A549 (cell line): ENCODE data around the gene CRACR2B. TPM values are rescaled to one million over a fixed set of nuclear protein-coding genes. Genes with fewer than 3 reads are reported as not detected.

Experiments used
- ATAC-seq, 2 experiments: fragments of 200-7000 bp in 1 of 2; fragments of >200 bp in 1 of 2; cut with Nextera tagmentation in 1 of 2; cut with Tn5 transposase in 1 of 2; 3 replicates each; pipeline versions ENCODE4 v1.8.0 to v1.9.1; 2018 to 2020; ENCODE audit warnings: mild to moderate bottlenecking in 1 of 2, moderate library complexity in 1 of 2
- CTCF ChIA-PET: fragments of 300-600 bp; sonication (Branson Sonifier 250); formaldehyde crosslinking; extraction: SDS; loops from one replicate; lab custom pipeline; 2021; ENCODE audit warnings: antibody characterized with exemption, inconsistent platforms; lab: Yijun Ruan, JAX
- POLR2A ChIA-PET: fragments of 350-600 bp; formaldehyde crosslinking; extraction: SDS; loops from one replicate; lab custom pipeline; 2021; ENCODE audit warnings: antibody characterized with exemption, inconsistent platforms; lab: Yijun Ruan, JAX
- DNase-seq, 2 experiments: peaks; one replicate each; pipeline versions ENCODE4 v3.0.0 to v3.0.0-alpha.2; 2011 to 2016; ENCODE audit warnings: low read depth in 1 of 2, low spot score in 1 of 2
- FAIRE-seq: peaks from 2 replicates; lab custom pipeline; 2011; peaks lifted over from hg19 to GRCh38; lab: Jason Lieb, UNC
- H3K27ac ChIP-seq, 2 experiments: fragments of >200 bp; sonication (Bioruptor Twin); formaldehyde crosslinking; 3 replicates each; pipeline ENCODE4 v1.5.1; 2016 to 2017
- H3K4me1 ChIP-seq: fragments of >200 bp; sonication (Bioruptor Twin); formaldehyde crosslinking; 3 replicates; pipeline ENCODE4 v1.6.1; 2016
- H3K4me2 ChIP-seq: fragments of >200 bp; sonication (Bioruptor Twin); formaldehyde crosslinking; 3 replicates; pipeline ENCODE4 v1.6.1; 2016
- H3K4me3 ChIP-seq: fragments of >200 bp; sonication (Bioruptor Twin); formaldehyde crosslinking; 3 replicates; pipeline ENCODE4 v1.5.1; 2016
- H3K9me3 ChIP-seq: fragments of >200 bp; sonication (Bioruptor Twin); formaldehyde crosslinking; 3 replicates; pipeline ENCODE4 v1.6.1; 2016
- EHF ChIP-seq: fragments of 250-450 bp; sonication (Bioruptor Pico); IDR thresholded peaks from 2 replicates; pipeline ENCODE4 v1.5.0; 2020; ENCODE audit warnings: mild to moderate bottlenecking
- ELK1 ChIP-seq: fragments of 150-350 bp; IDR thresholded peaks from 2 replicates; pipeline ENCODE4 v1.6.1; 2014; ENCODE audit warnings: low read depth, mild to moderate bottlenecking, low read length
- ESRRA ChIP-seq: fragments of 150-350 bp; IDR thresholded peaks from 2 replicates; pipeline ENCODE4 v1.6.1; 2014; ENCODE audit warnings: mild to moderate bottlenecking, low read length, borderline replicate concordance
- GATA3 ChIP-seq: IDR thresholded peaks from 2 replicates; pipeline ENCODE4 v1.6.1; 2012; ENCODE audit warnings: borderline replicate concordance
- MAX ChIP-seq: IDR thresholded peaks from 2 replicates; pipeline ENCODE4 v1.6.1; 2012
- NFE2L2 ChIP-seq: fragments of 150-350 bp; conservative IDR thresholded peaks from 2 replicates; pipeline ENCODE4 v1.6.1; 2014; ENCODE audit warnings: low read length
- POLR2AphosphoS2 ChIP-seq: conservative IDR thresholded peaks from 2 replicates; pipeline ENCODE4 v1.6.1; 2012; ENCODE audit warnings: low read length, improper control_type of control experiment, inconsistent platforms
- RARB ChIP-seq: fragments of 250-450 bp; sonication (Bioruptor Pico); IDR thresholded peaks from 2 replicates; pipeline ENCODE4 v1.8.0; 2021; ENCODE audit warnings: mild to moderate bottlenecking, moderate library complexity
- RFX5 ChIP-seq: fragments of 450-650 bp; IDR thresholded peaks from 2 replicates; pipeline ENCODE4 v1.7.1; 2014; ENCODE audit warnings: antibody characterized with exemption, mild to moderate bottlenecking, moderate library complexity
- RNF2 ChIP-seq: fragments of 200-600 bp; sonication (generic); IDR thresholded peaks from 2 replicates; pipeline ENCODE4 v1.6.1; 2016; ENCODE audit warnings: low read depth, mild to moderate bottlenecking, antibody characterized with exemption, moderate library complexity, borderline replicate concordance
- SMC3 ChIP-seq: fragments of >200 bp; sonication (Bioruptor Twin); formaldehyde crosslinking; IDR thresholded peaks from 3 replicates; pipeline ENCODE4 v1.6.1; 2018; ENCODE audit warnings: inconsistent platforms
- TFCP2L1 ChIP-seq: fragments of 250-450 bp; sonication (Bioruptor Pico); IDR thresholded peaks from 2 replicates; pipeline ENCODE4 v1.5.0; 2021; ENCODE audit warnings: mild to moderate bottlenecking
- ZFP36 ChIP-seq: fragments of 450-650 bp; IDR thresholded peaks from 2 replicates; pipeline ENCODE4 v1.6.1; 2014; ENCODE audit warnings: borderline replicate concordance; ENCODE audit not compliant: partially characterized antibody
- WGBS: methylation state at CpG from one replicate; pipeline ENCODE4 v1.1.6; 2017; ENCODE audit errors: missing lambda C conversion rate; 5-methylcytosine and 5-hydroxymethylcytosine counted together
- polyA plus RNA-seq, 4 experiments: library from polyadenylated mRNA; depleted of rRNA in 3 of 4; stranded (reverse); fragments of >200 nt; fragmentation: RNase III in 1 of 4; extraction: RNeasy Plus Mini Kit Qiagen cat#74134 plus additional on column Dnase treatment in 1 of 4; gene quantifications; 2 replicates in 3 of 4; 3 replicates in 1 of 4; pipeline ENCODE4 v1.2.3, GENCODE V29; 2011 to 2017
- TF ChIP-seq, protein P1 (sequence below): IDR thresholded peaks from 2 replicates; pipeline ENCODE4 v1.6.1; 2012
- TF ChIP-seq, protein P2 (sequence below): fragments of >200 bp; sonication (Bioruptor Twin); formaldehyde crosslinking; IDR thresholded peaks from 3 replicates; pipeline ENCODE4 v1.6.1; 2016

CRACR2B gene
- polyA plus RNA-seq, 2 of the 4 experiments (the other 2 are of a cell fraction): 1.2 to 3.0 TPM

GRCh38 chr11:788953-789940 lies 38.5 kb upstream of the CRACR2B start:
- peak overlapping the region; percentile 37 for H3K4me3 ChIP-seq
- DNase-seq (no peak), FAIRE-seq (no peak), ATAC-seq (no peak)
- ChIA-PET CTCF (interaction anchor here (0.7 to 1.6 kb wide), 4 partner anchors 10 to 19 kb away, joined by 3 to 4 read pairs (median 3); no protein-coding TSS in a partner anchor), POLR2A (interaction anchor here (1.1 to 2.1 kb wide), 4 partner anchors 10 to 30 kb away, joined by 3 to 9 read pairs (median 4); partner anchors contain the start of gene RPLP2)
- TF ChIP-seq, protein P1, sequence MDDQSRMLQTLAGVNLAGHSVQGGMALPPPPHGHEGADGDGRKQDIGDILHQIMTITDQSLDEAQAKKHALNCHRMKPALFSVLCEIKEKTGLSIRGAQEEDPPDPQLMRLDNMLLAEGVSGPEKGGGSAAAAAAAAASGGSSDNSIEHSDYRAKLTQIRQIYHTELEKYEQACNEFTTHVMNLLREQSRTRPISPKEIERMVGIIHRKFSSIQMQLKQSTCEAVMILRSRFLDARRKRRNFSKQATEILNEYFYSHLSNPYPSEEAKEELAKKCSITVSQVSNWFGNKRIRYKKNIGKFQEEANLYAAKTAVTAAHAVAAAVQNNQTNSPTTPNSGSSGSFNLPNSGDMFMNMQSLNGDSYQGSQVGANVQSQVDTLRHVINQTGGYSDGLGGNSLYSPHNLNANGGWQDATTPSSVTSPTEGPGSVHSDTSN: peak; percentile 44; the same call in 1 of the 2 replicates
- TF ChIP-seq RNF2: no peak
- no peak for TF ChIP-seq POLR2AphosphoS2
- no peak for TF ChIP-seq EHF (CRISPR knock-in tag)
- TF ChIP-seq MAX: 0 out of 2 replicates have a peak, but pooled peaks have one; percentile 20
- TF ChIP-seq ESRRA: peak; percentile 85
- peak overlapping the region; percentile 77 for H3K4me2 ChIP-seq
- 60% methylated on average over 22 of the region's 31 CpGs for WGBS
- H3K27ac ChIP-seq: peak overlapping the region in 1 of 2 experiments; percentile 72; a peak in 3 of 6 replicates
- peaks cover 23% of the 10 kb centered on the region for H3K4me1 ChIP-seq
- no peaks in the 10 kb centered on the region for H3K9me3 ChIP-seq

DNA sequence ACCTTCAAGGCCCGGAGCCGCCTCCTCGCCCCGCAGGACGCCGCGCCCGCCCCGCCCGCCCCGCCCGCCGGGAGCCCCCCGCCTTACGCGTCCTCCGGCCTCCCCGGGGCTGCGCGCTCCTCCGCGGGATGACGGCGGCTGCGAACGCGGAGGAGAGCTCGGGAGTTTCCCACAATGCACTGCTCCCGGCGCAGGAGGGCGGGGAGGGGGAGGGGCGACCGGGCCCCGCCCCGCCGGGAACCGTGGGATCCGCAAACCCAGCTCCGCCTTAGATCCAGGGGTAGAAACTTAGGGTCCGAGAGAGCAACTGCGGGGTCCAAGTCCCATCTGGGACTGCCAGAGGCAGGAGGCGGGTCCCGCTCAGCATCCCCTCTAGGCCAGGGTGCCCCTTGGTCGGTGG lies 37.8 kb upstream of the CRACR2B start, which contains the start of gene CEND1:
CEND1 (minus strand) TSS at position 148 of the 400 bp plus-strand sequence. CDS start 1,514 bp downstream, outside the sequence.
- no peak for FAIRE-seq

More for the DNA sequence above, 37.8 kb upstream of the CRACR2B start, which contains the start of gene CEND1:
- Histone ChIP-seq H3K27ac (peak within 1 kb of the TSS in 1 of 2 experiments; percentile 72; a peak in 3 of 6 replicates), H3K4me3 (peak within 1 kb of the TSS; percentile 37), H3K4me1 (peaks cover 29% of the 10 kb centered on the region), H3K9me3 (no peaks in the 10 kb centered on the region), H3K4me2 (peak within 1 kb of the TSS; percentile 77)
- peak; percentile 44 to 57 for DNase-seq
- ChIA-PET CTCF (interaction anchor here (0.6 to 1.6 kb wide), 5 partner anchors 9 to 17 kb away, joined by 3 to 4 read pairs (median 4); no protein-coding TSS in a partner anchor), POLR2A (interaction anchor here (1.1 to 2.1 kb wide), 4 partner anchors 11 to 29 kb away, joined by 3 to 9 read pairs (median 4); partner anchors contain the start of gene RPLP2)
- TF ChIP-seq ELK1 (no peak), ZFP36 (no peak), RARB (CRISPR knock-in tag) (no peak), POLR2AphosphoS2 (no peak), SMC3 (no peak), MAX (no peak), GATA3 (no peak), ESRRA (no peak), RFX5 (no peak), EHF (CRISPR knock-in tag) (no peak), TFCP2L1 (CRISPR knock-in tag) (no peak), NFE2L2 (no peak), RNF2 (no peak)
- TF ChIP-seq, protein P2, sequence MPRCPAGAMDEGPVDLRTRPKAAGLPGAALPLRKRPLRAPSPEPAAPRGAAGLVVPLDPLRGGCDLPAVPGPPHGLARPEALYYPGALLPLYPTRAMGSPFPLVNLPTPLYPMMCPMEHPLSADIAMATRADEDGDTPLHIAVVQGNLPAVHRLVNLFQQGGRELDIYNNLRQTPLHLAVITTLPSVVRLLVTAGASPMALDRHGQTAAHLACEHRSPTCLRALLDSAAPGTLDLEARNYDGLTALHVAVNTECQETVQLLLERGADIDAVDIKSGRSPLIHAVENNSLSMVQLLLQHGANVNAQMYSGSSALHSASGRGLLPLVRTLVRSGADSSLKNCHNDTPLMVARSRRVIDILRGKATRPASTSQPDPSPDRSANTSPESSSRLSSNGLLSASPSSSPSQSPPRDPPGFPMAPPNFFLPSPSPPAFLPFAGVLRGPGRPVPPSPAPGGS: no peak
- WGBS: 26% methylated on average over 11 of the region's 44 CpGs
- ATAC-seq: peak in 1 of 2 experiments; percentile 27; a peak in 3 of 6 replicates
